Stomach (tissue), 4 donors: Measurements from ENCODE around the gene SCRT2.
"Not testable (repeated sequence)": the region's sequence is repeated elsewhere in the genome, so short reads cannot be mapped to it uniquely, and the experiment has no call there.

ENCODE experiments used
- CTCF ChIP-seq, 7 experiments: fragments of 450-650 bp in 4 of 7; fragments of 200-600 bp in 3 of 7; sonication (generic) in 3 of 7; IDR thresholded peaks; one replicate each; pipeline ENCODE4 v1.5.1; 2016 to 2019; ENCODE audit warnings: antibody characterized with exemption in 7 of 7, control low read depth in 2 of 7, mild to moderate bottlenecking in 1 of 7
- EP300 ChIP-seq: sonication (generic); formaldehyde crosslinking; IDR thresholded peaks from one replicate; pipeline ENCODE4 v1.6.1; 2017; ENCODE audit warnings: antibody characterized with exemption
- POLR2A ChIP-seq, 4 donors: fragments of 450-650 bp; IDR thresholded peaks; one replicate each; pipeline ENCODE4 v1.6.1; 2016; ENCODE audit warnings: antibody characterized with exemption in 4 of 4, control low read depth in 2 of 4, mild to moderate bottlenecking in 1 of 4, moderate library complexity in 1 of 4
- POLR2AphosphoS5 ChIP-seq, 3 donors: sonication (generic); formaldehyde crosslinking; IDR thresholded peaks; one replicate each; pipeline ENCODE4 v1.6.1; 2016; ENCODE audit warnings: antibody characterized with exemption in 3 of 3

GRCh38 chr20:642013-642397, 33.6 kb downstream of the SCRT2 start:
- TF ChIP-seq POLR2A (IDR thresholded peaks at IDR 0.05); CTCF (IDR thresholded peaks at IDR 0.05); POLR2AphosphoS5 (IDR thresholded peaks at IDR 0.05); EP300: not testable (repeated sequence)
